Transverse colon (tissue), 4 donors: ENCODE measurements around the gene CHMP4B.

Source experiments
- EP300 ChIP-seq: sonication (generic); formaldehyde crosslinking; IDR thresholded peaks from one replicate; pipeline ENCODE4 v1.6.1; 2017; ENCODE audit warnings: antibody characterized with exemption, low read depth
- POLR2A ChIP-seq: fragments of 450-650 bp; IDR thresholded peaks from one replicate; pipeline ENCODE4 v1.6.1; 2016; ENCODE audit warnings: antibody characterized with exemption, mild to moderate bottlenecking, moderate library complexity
- POLR2AphosphoS5 ChIP-seq, 3 donors: sonication (generic); formaldehyde crosslinking; IDR thresholded peaks; one replicate each; pipeline ENCODE4 v1.6.1; 2016; ENCODE audit warnings: antibody characterized with exemption in 3 of 3
- TF ChIP-seq, protein P1 (sequence below), 5 experiments: fragments of 200-600 bp in 3 of 5; fragments of 450-650 bp in 2 of 5; sonication (generic) in 3 of 5; IDR thresholded peaks; 1 replicate in 2 of 5; 2 replicates in 3 of 5; pipeline ENCODE4 v1.5.1; 2016 to 2017; ENCODE audit warnings: antibody characterized with exemption in 5 of 5, inconsistent platforms in 3 of 5, mild to moderate bottlenecking in 2 of 5, moderate library complexity in 1 of 5

DNA sequence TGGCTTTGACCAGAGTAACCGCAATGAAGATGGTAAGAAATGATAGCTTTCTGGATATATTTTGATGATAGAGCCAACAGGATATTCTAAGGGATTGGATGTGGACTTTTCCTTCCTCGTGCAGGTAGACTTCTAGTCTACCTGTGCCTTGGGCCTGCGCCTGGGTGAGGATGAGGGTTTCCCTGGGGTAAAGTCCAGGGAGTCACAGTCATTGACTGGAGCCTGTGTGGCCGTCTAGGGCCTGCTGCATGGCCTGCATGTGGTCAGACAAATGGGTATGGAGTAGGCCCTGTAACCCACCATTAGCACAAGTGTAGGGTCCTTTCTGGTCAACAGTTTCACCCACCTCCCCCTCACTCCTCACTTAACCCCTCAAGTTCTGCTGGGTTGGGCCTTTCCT lies 12.7 kb upstream of the CHMP4B start:
- no peak for TF ChIP-seq POLR2A
- TF ChIP-seq, protein P1, sequence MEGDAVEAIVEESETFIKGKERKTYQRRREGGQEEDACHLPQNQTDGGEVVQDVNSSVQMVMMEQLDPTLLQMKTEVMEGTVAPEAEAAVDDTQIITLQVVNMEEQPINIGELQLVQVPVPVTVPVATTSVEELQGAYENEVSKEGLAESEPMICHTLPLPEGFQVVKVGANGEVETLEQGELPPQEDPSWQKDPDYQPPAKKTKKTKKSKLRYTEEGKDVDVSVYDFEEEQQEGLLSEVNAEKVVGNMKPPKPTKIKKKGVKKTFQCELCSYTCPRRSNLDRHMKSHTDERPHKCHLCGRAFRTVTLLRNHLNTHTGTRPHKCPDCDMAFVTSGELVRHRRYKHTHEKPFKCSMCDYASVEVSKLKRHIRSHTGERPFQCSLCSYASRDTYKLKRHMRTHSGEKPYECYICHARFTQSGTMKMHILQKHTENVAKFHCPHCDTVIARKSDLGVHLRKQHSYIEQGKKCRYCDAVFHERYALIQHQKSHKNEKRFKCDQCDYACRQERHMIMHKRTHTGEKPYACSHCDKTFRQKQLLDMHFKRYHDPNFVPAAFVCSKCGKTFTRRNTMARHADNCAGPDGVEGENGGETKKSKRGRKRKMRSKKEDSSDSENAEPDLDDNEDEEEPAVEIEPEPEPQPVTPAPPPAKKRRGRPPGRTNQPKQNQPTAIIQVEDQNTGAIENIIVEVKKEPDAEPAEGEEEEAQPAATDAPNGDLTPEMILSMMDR (IDR thresholded peaks at IDR 0.05), result no peak
- TF ChIP-seq EP300, result no peak
- TF ChIP-seq POLR2AphosphoS5 (IDR thresholded peaks at IDR 0.05), result no peak
